ENCODE measurements around the gene PTPRF. TPM values are rescaled to one million over a fixed set of nuclear protein-coding genes. Genes with fewer than 3 reads are reported as not detected.

The PTPRF gene
- polyA plus RNA-seq, 3 donors = not detected

DNA sequence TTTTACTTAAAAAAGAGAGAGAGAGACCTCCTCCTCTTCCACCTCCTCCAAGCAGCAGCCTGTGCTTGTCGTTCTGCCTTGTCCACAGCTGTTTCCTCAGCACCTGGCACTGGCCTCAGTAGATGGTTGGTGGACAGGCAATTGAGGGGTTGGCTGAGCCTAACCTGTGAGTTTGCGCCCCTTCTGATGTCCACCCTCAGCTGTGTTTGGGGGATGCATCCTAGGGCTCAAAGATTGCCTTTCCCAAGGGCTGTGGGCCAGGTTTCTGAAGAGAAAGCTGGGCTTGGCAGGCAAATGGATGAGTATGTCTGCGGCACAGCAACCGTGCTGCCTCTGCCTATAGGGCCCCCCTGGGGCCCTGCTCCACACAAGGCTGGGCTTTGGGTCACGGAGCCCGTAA is 84.2 kb downstream of the PTPRF start:
- no peak for DNase-seq
- Mint-ChIP-seq H3K27me3 (ENCODE audit: low read depth in 3 of 3) (peaks cover 0 to 7% (median 5%) of the 10 kb centered on the region in 3 donors), H3K9me3 (peaks cover 0 to 1% (median 0%) of the 10 kb centered on the region in 7 donors), H3K4me3 (no peak overlapping the region), H3K4me1 (no peaks in the 10 kb centered on the region), H3K36me3 (no peaks in the 10 kb centered on the region), H3K27ac (no peak overlapping the region)
- Histone ChIP-seq H4K20me1 (ENCODE audit: insufficient read depth, low read length) (no peaks in the 10 kb centered on the region), H3K4me1 (ENCODE audit: control insufficient read depth in 1 of 2, insufficient read depth in 2 of 2, low read length in 2 of 2) (no peaks in the 10 kb centered on the region), H3K9me3 (replicated peaks in 1 of 2; ENCODE audit: control insufficient read depth in 1 of 2, insufficient read depth in 1 of 2, low read length in 2 of 2) (no peaks in the 10 kb centered on the region), H3K36me3 (replicated peaks in 1 of 2; ENCODE audit: control insufficient read depth in 1 of 2, insufficient read depth in 2 of 2, low read length in 2 of 2) (no peaks in the 10 kb centered on the region), H3K79me2 (ENCODE audit: insufficient read depth, low read length) (no peaks in the 10 kb centered on the region), H3K4me3 (replicated peaks in 1 of 3; ENCODE audit: low read depth in 2 of 3, low read length in 3 of 3) (no peak overlapping the region), H3K9ac (ENCODE audit: insufficient read depth, low read length, poor library complexity, severe bottlenecking) (no peak overlapping the region), H3K4me2 (replicated peaks; ENCODE audit: extremely low read depth, low read length, poor library complexity, severe bottlenecking) (no peak overlapping the region), H3K27me3 (ENCODE audit: control insufficient read depth in 2 of 2, insufficient read depth in 2 of 2, low read length in 2 of 2) (no peaks in the 10 kb centered on the region), H2AFZ (ENCODE audit: insufficient read depth, low read depth, low read length, poor library complexity, severe bottlenecking) (no peak overlapping the region), H3K27ac (ENCODE audit: low read depth in 1 of 2, low read length in 2 of 2) (no peak overlapping the region)
- intact Hi-C loops (cut with micrococcal nuclease) = no loop called here
- no peak for TF ChIP-seq CTCF (IDR thresholded peaks at IDR 0.05)
- WGBS (ENCODE audit: insufficient coverage) = 88% methylated on average over 6 of the region's 6 CpGs

DNA sequence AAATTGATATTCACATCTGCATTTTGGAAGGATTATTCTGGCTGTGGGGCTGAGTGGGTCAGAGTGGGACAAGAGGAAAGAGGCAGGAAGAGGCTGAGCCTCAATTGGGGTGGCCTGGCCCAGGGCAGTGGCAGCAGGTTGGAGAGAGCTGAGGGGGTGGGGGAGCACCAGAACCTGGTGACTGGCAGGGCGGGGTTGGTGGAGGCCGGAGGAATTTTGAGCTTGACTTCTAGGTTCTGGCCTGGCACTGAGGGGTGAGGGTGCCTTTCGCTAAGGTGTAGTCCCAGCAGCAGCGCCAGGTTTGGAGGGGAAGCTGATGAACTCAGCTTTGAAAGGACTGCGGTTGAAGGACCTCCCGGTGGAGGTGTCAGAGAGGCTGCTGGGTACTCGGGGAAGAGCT is 85.7 kb downstream of the PTPRF start:
- H3K9ac ChIP-seq (ENCODE audit: insufficient read depth, low read length, poor library complexity, severe bottlenecking) = no peak overlapping the region

More for the DNA sequence above, 85.7 kb downstream of the PTPRF start:
- H3K27ac Mint-ChIP-seq = no peak overlapping the region
- intact Hi-C loops (cut with micrococcal nuclease) = no loop called here
- no peaks in the 10 kb centered on the region for H3K36me3 Mint-ChIP-seq
- Histone ChIP-seq H3K36me3 (replicated peaks in 1 of 2; ENCODE audit: control insufficient read depth in 1 of 2, insufficient read depth in 2 of 2, low read length in 2 of 2) (no peaks in the 10 kb centered on the region), H3K27me3 (ENCODE audit: control insufficient read depth in 2 of 2, insufficient read depth in 2 of 2, low read length in 2 of 2) (no peaks in the 10 kb centered on the region), H4K20me1 (ENCODE audit: insufficient read depth, low read length) (no peaks in the 10 kb centered on the region), H3K4me3 (replicated peaks in 1 of 3; ENCODE audit: low read depth in 2 of 3, low read length in 3 of 3) (no peak overlapping the region), H3K4me1 (ENCODE audit: control insufficient read depth in 1 of 2, insufficient read depth in 2 of 2, low read length in 2 of 2) (no peaks in the 10 kb centered on the region), H3K9me3 (replicated peaks in 1 of 2; ENCODE audit: control insufficient read depth in 1 of 2, insufficient read depth in 1 of 2, low read length in 2 of 2) (no peaks in the 10 kb centered on the region), H2AFZ (ENCODE audit: insufficient read depth, low read depth, low read length, poor library complexity, severe bottlenecking) (no peak overlapping the region), H3K27ac (ENCODE audit: low read depth in 1 of 2, low read length in 2 of 2) (no peak overlapping the region), H3K4me2 (replicated peaks; ENCODE audit: extremely low read depth, low read length, poor library complexity, severe bottlenecking) (no peak overlapping the region), H3K79me2 (ENCODE audit: insufficient read depth, low read length) (no peaks in the 10 kb centered on the region)
- peaks cover 0 to 5% (median 4%) of the 10 kb centered on the region in 3 donors for H3K27me3 Mint-ChIP-seq (ENCODE audit: low read depth in 3 of 3)
- DNase-seq = no peak
- H3K4me3 Mint-ChIP-seq = no peak overlapping the region
- TF ChIP-seq CTCF (IDR thresholded peaks at IDR 0.05) = no peak
- WGBS (ENCODE audit: insufficient coverage) = 98% methylated on average over 7 of the region's 7 CpGs
- no peaks in the 10 kb centered on the region for H3K4me1 Mint-ChIP-seq
- peaks cover 0 to 1% (median 0%) of the 10 kb centered on the region in 7 donors for H3K9me3 Mint-ChIP-seq
